Right atrium auricular region (tissue), 2 donors: ENCODE measurements around the gene CACNA1D. TPM values are rescaled to one million over a fixed set of nuclear protein-coding genes. Genes with fewer than 3 reads are reported as not detected.

Experiments
- DNase-seq: peaks from one replicate; pipeline ENCODE4 v3.0.0-alpha.2; 2019; ENCODE audit warnings: low spot score
- H3K27ac ChIP-seq, 2 donors: fragments of 200-600 bp; sonication (generic); 1 replicate in 1 of 2; 2 replicates in 1 of 2; pipeline ENCODE4 v1.5.1; 2016 to 2019
- H3K27me3 ChIP-seq, 2 donors: fragments of 200-600 bp; sonication (generic); one replicate each; pipeline versions ENCODE4 v1.5.1 to v1.6.0; 2017 to 2019
- H3K36me3 ChIP-seq: fragments of 200-600 bp; sonication (generic); one replicate; pipeline ENCODE4 v1.5.1; 2016
- H3K4me1 ChIP-seq, 2 donors: fragments of 200-600 bp; sonication (generic); one replicate each; pipeline versions ENCODE4 v1.5.1 to v1.6.0; 2017 to 2019
- H3K4me3 ChIP-seq, 2 donors: fragments of 200-600 bp; sonication (generic); 1 replicate in 1 of 2; 2 replicates in 1 of 2; pipeline ENCODE4 v1.5.1; 2017 to 2019; ENCODE audit warnings: mild to moderate bottlenecking in 1 of 2, moderate library complexity in 1 of 2
- H3K9me3 ChIP-seq, 2 donors: fragments of 200-600 bp; sonication (generic); one replicate each; pipeline ENCODE4 v1.5.1; 2019
- CTCF ChIP-seq, 2 donors: fragments of 200-600 bp; sonication (generic); IDR thresholded peaks; one replicate each; pipeline ENCODE4 v1.5.1; 2019; ENCODE audit warnings: antibody characterized with exemption in 2 of 2
- total RNA-seq, 2 donors: library from RNA; depleted of rRNA; stranded (reverse); fragments of >200 nt; gene quantifications; one replicate each; pipeline ENCODE4 v1.1.0, GENCODE V29; 2016

Gene CACNA1D
- total RNA-seq, 2 donors from 2014 or later, result 2.7 to 9.6 TPM

- H3K27ac ChIP-seq, result no peak overlapping the region
- no peaks in the 10 kb centered on the region for H3K36me3 ChIP-seq
- H3K4me1 ChIP-seq, result peaks cover 0 to 15% of the 10 kb centered on the region in 2 donors
- DNase-seq, result no peak
- no peaks in the 10 kb centered on the region for H3K27me3 ChIP-seq
- TF ChIP-seq CTCF (IDR thresholded peaks at IDR 0.05), result no peak
- no peaks in the 10 kb centered on the region for H3K9me3 ChIP-seq
- no peak overlapping the region for H3K4me3 ChIP-seq
These were observed 306.9 kb downstream of the CACNA1D start for GRCh38 chr3:53801319-53801718.

GRCh38 chr3:53802256-53802880 is 308.0 kb downstream of the CACNA1D start:
- no peak for TF ChIP-seq CTCF (IDR thresholded peaks at IDR 0.05)
- no peak for DNase-seq
- Histone ChIP-seq H3K27ac (no peak overlapping the region), H3K4me3 (no peak overlapping the region), H3K27me3 (no peaks in the 10 kb centered on the region), H3K9me3 (no peaks in the 10 kb centered on the region), H3K36me3 (no peaks in the 10 kb centered on the region), H3K4me1 (peaks cover 0 to 26% of the 10 kb centered on the region in 2 donors)

GRCh38 chr3:53803124-53803815 is 308.9 kb downstream of the CACNA1D start:
- TF ChIP-seq CTCF (IDR thresholded peaks at IDR 0.05), result no peak
- Histone ChIP-seq H3K27me3 (no peaks in the 10 kb centered on the region), H3K4me1 (peaks cover 0 to 31% of the 10 kb centered on the region in 2 donors), H3K9me3 (no peaks in the 10 kb centered on the region), H3K27ac (no peak overlapping the region), H3K36me3 (no peaks in the 10 kb centered on the region), H3K4me3 (no peak overlapping the region)
- no peak for DNase-seq

GRCh38 chr3:53803816-53804695 is 309.6 kb downstream of the CACNA1D start:
- DNase-seq, result no peak
- Histone ChIP-seq H3K27me3 (no peaks in the 10 kb centered on the region), H3K36me3 (no peaks in the 10 kb centered on the region), H3K4me1 (peaks cover 0 to 31% of the 10 kb centered on the region in 2 donors), H3K9me3 (no peaks in the 10 kb centered on the region), H3K4me3 (no peak overlapping the region), H3K27ac (peak overlapping the region in 1 of 2 donors; percentile 31)
- no peak for TF ChIP-seq CTCF (IDR thresholded peaks at IDR 0.05)

- DNase-seq, result no peak
- Histone ChIP-seq H3K9me3 (no peaks in the 10 kb centered on the region), H3K4me3 (no peak overlapping the region), H3K4me1 (peaks cover 0 to 31% of the 10 kb centered on the region in 2 donors), H3K27me3 (no peaks in the 10 kb centered on the region), H3K36me3 (no peaks in the 10 kb centered on the region), H3K27ac (peak overlapping the region in 1 of 2 donors; percentile 31)
- TF ChIP-seq CTCF (IDR thresholded peaks at IDR 0.05), result no peak
These were observed 310.5 kb downstream of the CACNA1D start for GRCh38 chr3:53804697-53805462.
